HCT116 (cell line): ENCODE results near the gene CDK13.
"Not testable (repeated sequence)": the region's sequence is repeated elsewhere in the genome, so short reads cannot be mapped to it uniquely, and the experiment has no call there.

Experiments
- EZH2 ChIP-seq: fragments of 200-600 bp; sonication (generic); IDR thresholded peaks from 2 replicates; pipeline ENCODE4 v1.6.1; 2017; ENCODE audit warnings: antibody characterized with exemption, mixed run types
- SRF ChIP-seq: IDR thresholded peaks from 2 replicates; pipeline ENCODE4 v1.6.1; 2012; ENCODE audit warnings: low read depth
- ZFX ChIP-seq: fragments of 450-650 bp; IDR thresholded peaks from 2 replicates; pipeline ENCODE4 v1.6.1; 2017

- not testable (repeated sequence) for TF ChIP-seq EZH2, SRF, ZFX
These were observed 172.3 kb downstream of the CDK13 start for GRCh38 chr7:40122100-40122939.
